ENCODE measurements around the gene ZDHHC5.

Gene ZDHHC5

DNA sequence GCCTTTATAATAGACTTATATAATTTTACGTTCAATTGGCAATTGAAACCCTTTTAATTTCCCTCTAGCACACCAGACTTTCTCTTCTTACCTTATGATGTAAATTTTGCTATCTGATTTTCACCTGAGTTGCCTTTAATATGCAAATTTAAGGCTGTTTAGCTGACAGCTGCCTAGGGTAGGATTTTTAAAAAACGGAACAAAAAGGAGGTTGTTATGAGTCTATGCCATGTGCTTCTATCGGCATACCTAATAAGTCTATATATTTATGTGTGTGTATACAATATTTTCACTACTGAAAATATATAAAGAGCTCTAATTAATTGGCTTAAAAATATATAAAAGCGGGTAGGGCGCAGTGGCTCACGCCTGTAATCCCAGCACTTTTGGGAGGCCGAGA is 61.6 kb downstream of the ZDHHC5 start:
- Histone ChIP-seq H2AFZ (ENCODE audit: low read length, unreplicated experiment) (no peak overlapping the region), H3K27me3 (ENCODE audit: insufficient read depth, low read length) (no peaks in the 10 kb centered on the region), H3K36me3 (ENCODE audit: insufficient read depth, low read length) (no peaks in the 10 kb centered on the region), H3K27ac (ENCODE audit: low read depth, low read length) (no peak overlapping the region), H3K4me3 (ENCODE audit: low read depth, low read length) (no peak overlapping the region), H3K79me2 (ENCODE audit: control insufficient read depth, insufficient read depth, low read length, unreplicated experiment) (peaks cover 49% of the 10 kb centered on the region), H3K4me1 (ENCODE audit: control insufficient read depth, insufficient read depth, low read length, unreplicated experiment) (no peaks in the 10 kb centered on the region)

DNA sequence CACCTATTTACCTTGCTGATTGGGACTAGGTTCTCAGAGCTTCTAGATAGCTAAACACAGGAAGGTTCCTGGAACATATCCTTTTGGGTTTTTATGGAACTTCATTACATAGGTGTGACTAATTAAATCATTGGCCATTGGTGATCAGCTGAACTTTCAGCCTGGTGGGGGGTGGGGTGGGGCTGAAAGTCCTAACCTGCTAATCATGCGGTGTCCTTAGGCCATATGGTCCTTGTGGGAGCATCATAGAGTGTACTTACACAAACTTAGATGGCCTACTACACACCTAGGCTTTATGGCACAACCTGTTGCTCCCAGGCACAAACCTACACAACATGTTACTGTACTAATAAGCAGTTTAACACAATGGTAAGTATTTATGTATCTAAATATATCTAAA is 64.7 kb downstream of the ZDHHC5 start:
- H2AFZ ChIP-seq (ENCODE audit: low read length, unreplicated experiment) = no peak overlapping the region
- H3K36me3 ChIP-seq (ENCODE audit: insufficient read depth, low read length) = no peaks in the 10 kb centered on the region
- no peak overlapping the region for H3K27ac ChIP-seq (ENCODE audit: low read depth, low read length)
- H3K4me1 ChIP-seq (ENCODE audit: control insufficient read depth, insufficient read depth, low read length, unreplicated experiment) = no peaks in the 10 kb centered on the region
- no peak overlapping the region for H3K4me3 ChIP-seq (ENCODE audit: low read depth, low read length)
- no peaks in the 10 kb centered on the region for H3K27me3 ChIP-seq (ENCODE audit: insufficient read depth, low read length)
- H3K79me2 ChIP-seq (ENCODE audit: control insufficient read depth, insufficient read depth, low read length, unreplicated experiment) = peaks cover 41% of the 10 kb centered on the region

DNA sequence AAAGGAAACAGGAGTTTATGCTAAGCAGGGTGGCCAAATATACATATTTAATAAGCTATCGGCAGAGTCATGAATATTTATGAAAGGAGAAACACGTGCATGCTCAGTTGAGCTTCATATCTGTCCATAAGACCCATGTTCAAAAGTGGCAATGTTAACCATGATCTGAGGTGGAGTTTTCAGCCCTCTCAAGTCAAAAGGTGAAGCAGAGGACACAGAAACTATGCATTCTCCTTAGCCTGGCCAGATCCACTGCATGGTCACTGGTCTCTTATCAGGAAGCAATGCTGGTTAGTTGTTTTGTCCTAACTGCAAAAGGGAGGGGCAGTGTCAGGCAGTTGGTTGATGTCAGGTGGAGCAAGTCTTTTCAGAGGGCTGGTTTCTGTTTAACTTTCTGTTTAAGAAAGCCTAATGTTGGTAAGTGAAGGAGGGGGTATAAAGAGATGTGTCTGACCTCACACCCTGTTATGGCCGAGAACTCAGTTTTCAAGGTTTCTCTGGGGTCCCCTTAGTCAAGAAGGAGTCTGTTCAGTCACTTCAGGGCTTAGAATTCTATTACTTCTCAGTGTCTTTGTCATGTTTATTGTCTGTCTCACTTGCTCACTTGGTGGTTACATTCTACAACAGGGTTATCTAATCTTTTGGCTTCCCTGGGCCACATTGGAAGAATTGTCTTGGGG is 67.8 kb downstream of the ZDHHC5 start:
- Histone ChIP-seq H3K36me3 (ENCODE audit: insufficient read depth, low read length) (no peaks in the 10 kb centered on the region), H3K79me2 (ENCODE audit: control insufficient read depth, insufficient read depth, low read length, unreplicated experiment) (peaks cover 26% of the 10 kb centered on the region)

DNA sequence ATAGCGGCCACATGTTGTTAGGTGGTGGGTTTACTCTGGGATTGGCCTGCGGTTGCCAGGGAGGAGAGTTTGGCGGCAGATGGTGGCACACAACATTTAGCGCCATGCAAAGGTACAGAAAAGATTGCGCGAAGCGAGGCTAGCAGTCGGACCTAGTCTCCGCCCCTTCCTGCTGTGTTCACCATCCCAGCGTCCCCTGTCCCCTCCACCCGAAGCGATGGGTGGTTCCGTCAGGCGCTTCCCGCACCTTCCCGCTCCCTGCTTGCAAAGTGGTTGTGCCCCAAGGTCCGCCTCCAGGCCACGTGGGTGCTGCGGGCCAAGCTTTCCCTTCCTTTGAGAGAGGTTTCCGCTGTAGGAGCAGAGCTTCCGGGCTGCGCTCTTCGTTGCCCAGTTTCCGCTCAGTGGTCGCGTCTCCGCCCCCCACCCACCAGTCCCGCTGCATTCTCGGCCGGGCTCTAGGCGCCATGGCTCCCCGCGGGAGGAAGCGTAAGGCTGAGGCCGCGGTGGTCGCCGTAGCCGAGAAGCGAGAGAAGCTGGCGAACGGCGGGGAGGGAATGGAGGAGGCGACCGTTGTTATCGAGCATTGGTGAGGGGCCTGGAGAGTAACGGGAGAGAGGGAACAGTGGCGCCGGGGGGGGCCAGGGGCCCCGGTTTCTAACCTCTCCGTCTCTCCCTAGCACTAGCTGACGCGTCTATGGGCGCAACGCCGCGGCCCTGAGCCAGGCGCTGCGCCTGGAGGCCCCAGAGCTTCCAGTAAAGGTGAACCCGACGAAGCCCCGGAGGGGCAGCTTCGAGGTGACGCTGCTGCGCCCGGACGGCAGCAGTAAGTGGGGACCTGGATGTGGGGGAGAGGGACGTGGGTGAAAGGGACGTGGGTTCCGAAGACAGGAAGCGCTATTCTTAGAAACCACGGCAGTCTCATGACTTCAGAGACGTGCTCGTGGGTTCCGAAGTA is 73.5 kb downstream of the ZDHHC5 start, which contains the start of gene SELENOH:
SELENOH (plus strand) TSS at position 360 of the 955 bp plus-strand sequence; CDS start at position 465, 105 bp downstream.
- H3K4me1 ChIP-seq (ENCODE audit: control insufficient read depth, insufficient read depth, low read length, unreplicated experiment) = peaks cover 13% of the 10 kb centered on the region
- H2AFZ ChIP-seq (ENCODE audit: low read length, unreplicated experiment) = peak within 1 kb of the TSS; percentile 95
- H3K27me3 ChIP-seq (ENCODE audit: insufficient read depth, low read length) = no peaks in the 10 kb centered on the region
- H3K4me3 ChIP-seq (ENCODE audit: low read depth, low read length) = peak within 1 kb of the TSS; percentile 95
- H3K79me2 ChIP-seq (ENCODE audit: control insufficient read depth, insufficient read depth, low read length, unreplicated experiment) = peaks cover 14% of the 10 kb centered on the region
- peak within 1 kb of the TSS; percentile 72 for H3K27ac ChIP-seq (ENCODE audit: low read depth, low read length)
- peaks cover 10% of the 10 kb centered on the region; the same call in 1 of the 2 replicates for H3K36me3 ChIP-seq (ENCODE audit: insufficient read depth, low read length)

More for the DNA sequence above, 67.8 kb downstream of the ZDHHC5 start:
- Histone ChIP-seq H2AFZ (ENCODE audit: low read length, unreplicated experiment) (no peak overlapping the region), H3K4me1 (ENCODE audit: control insufficient read depth, insufficient read depth, low read length, unreplicated experiment) (peaks cover 4% of the 10 kb centered on the region), H3K27ac (ENCODE audit: low read depth, low read length) (no peak overlapping the region), H3K4me3 (ENCODE audit: low read depth, low read length) (no peak overlapping the region), H3K27me3 (ENCODE audit: insufficient read depth, low read length) (no peaks in the 10 kb centered on the region)

DNA sequence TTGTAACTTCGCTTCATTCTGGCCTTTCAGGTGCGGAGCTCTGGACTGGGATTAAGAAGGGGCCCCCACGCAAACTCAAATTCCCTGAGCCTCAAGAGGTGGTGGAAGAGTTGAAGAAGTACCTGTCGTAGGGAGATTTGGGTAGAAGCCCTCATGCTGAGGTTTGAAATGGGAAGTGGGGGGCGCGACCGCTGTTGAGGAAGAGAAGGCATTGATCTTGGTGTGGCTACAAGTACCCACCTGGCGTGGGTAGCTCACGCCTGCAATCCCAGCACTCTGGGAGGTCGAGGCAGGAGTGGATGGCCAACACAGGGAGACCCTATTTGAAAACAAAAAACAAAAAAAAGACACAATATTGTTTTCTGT is 74.2 kb downstream of the ZDHHC5 start:
- Histone ChIP-seq H3K27me3 (ENCODE audit: insufficient read depth, low read length) (no peaks in the 10 kb centered on the region), H3K4me3 (ENCODE audit: low read depth, low read length) (peak overlapping the region; percentile 95), H3K36me3 (ENCODE audit: insufficient read depth, low read length) (peaks cover 10% of the 10 kb centered on the region; the same call in 1 of the 2 replicates), H3K79me2 (ENCODE audit: control insufficient read depth, insufficient read depth, low read length, unreplicated experiment) (peaks cover 14% of the 10 kb centered on the region), H3K4me1 (ENCODE audit: control insufficient read depth, insufficient read depth, low read length, unreplicated experiment) (peaks cover 13% of the 10 kb centered on the region), H2AFZ (ENCODE audit: low read length, unreplicated experiment) (no peak overlapping the region), H3K27ac (ENCODE audit: low read depth, low read length) (peak overlapping the region; percentile 72)

DNA sequence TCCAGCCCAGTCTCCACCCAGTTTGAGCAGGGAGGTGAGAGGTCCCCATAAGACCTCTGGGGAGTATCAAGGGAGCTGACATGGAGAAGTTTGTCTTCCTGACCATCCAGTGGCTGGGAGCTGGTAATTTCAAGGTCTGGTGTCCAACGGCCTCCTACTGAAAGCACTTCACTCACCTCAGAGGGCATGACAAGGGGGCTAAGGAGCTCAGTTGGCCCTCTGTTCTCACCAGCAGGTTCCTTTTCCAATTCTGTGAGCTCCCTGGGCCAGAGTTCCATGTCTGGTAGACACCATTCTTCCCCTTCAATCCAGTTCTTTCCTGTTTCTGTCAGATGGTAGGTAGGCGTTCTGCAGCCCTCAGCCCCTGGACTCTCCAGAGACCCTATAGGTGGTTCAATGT is 76.4 kb downstream of the ZDHHC5 start:
- Histone ChIP-seq H3K27me3 (ENCODE audit: insufficient read depth, low read length) (no peaks in the 10 kb centered on the region), H2AFZ (ENCODE audit: low read length, unreplicated experiment) (no peak overlapping the region), H3K4me3 (ENCODE audit: low read depth, low read length) (no peak overlapping the region), H3K4me1 (ENCODE audit: control insufficient read depth, insufficient read depth, low read length, unreplicated experiment) (peaks cover 13% of the 10 kb centered on the region), H3K36me3 (ENCODE audit: insufficient read depth, low read length) (peaks cover 10% of the 10 kb centered on the region; the same call in 1 of the 2 replicates), H3K27ac (ENCODE audit: low read depth, low read length) (no peak overlapping the region), H3K79me2 (ENCODE audit: control insufficient read depth, insufficient read depth, low read length, unreplicated experiment) (peaks cover 14% of the 10 kb centered on the region)

DNA sequence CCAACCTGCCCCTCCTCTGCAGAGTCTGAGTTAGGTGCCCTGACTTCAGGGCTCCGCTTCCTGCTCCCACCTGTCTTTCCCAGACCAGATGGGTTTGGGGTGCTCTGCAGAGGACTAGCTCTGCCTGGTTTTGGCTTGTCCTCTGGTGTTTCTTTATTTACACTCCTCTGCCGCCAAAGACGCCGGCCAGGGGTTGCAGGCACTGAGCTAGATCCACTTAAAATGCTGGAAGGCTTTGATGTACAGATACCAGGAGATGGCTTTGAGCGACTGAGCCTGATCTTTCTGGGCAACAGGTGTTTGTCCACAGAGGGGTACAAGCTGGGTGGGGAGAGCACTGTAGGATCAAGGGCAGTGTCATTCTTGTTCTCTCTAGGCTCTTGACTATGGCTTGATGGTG is 77.3 kb downstream of the ZDHHC5 start:
- peaks cover 13% of the 10 kb centered on the region for H3K4me1 ChIP-seq (ENCODE audit: control insufficient read depth, insufficient read depth, low read length, unreplicated experiment)
- no peak overlapping the region for H2AFZ ChIP-seq (ENCODE audit: low read length, unreplicated experiment)
- peaks cover 10% of the 10 kb centered on the region; the same call in 1 of the 2 replicates for H3K36me3 ChIP-seq (ENCODE audit: insufficient read depth, low read length)
- no peaks in the 10 kb centered on the region for H3K27me3 ChIP-seq (ENCODE audit: insufficient read depth, low read length)
- no peak overlapping the region for H3K4me3 ChIP-seq (ENCODE audit: low read depth, low read length)
- no peak overlapping the region for H3K27ac ChIP-seq (ENCODE audit: low read depth, low read length)
- H3K79me2 ChIP-seq (ENCODE audit: control insufficient read depth, insufficient read depth, low read length, unreplicated experiment) = peaks cover 14% of the 10 kb centered on the region

DNA sequence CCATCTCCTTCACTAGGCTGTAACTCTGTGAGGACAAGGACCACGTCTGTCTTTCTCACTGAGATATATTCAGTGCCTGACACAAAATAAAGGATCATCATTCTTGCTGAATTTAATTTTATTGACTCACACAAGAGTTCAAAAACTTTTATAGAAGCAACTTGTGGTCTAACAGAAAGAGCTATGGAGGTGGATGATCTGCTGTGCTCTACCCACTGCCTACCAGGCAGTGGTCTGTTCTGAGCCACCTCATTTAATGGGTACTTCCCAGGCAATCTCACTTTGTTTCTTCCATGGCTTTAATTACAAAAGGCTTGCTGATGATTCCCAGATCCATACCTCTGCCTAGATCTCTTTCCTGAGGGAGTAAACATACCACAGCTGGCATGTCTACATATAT is 79.0 kb downstream of the ZDHHC5 start:
- H3K27me3 ChIP-seq (ENCODE audit: insufficient read depth, low read length) = no peaks in the 10 kb centered on the region
- no peak overlapping the region for H2AFZ ChIP-seq (ENCODE audit: low read length, unreplicated experiment)
- H3K27ac ChIP-seq (ENCODE audit: low read depth, low read length) = no peak overlapping the region
- peaks cover 6% of the 10 kb centered on the region for H3K4me1 ChIP-seq (ENCODE audit: control insufficient read depth, insufficient read depth, low read length, unreplicated experiment)
- H3K36me3 ChIP-seq (ENCODE audit: insufficient read depth, low read length) = peaks cover 10% of the 10 kb centered on the region; the same call in 1 of the 2 replicates
- no peak overlapping the region for H3K4me3 ChIP-seq (ENCODE audit: low read depth, low read length)
- peaks cover 10% of the 10 kb centered on the region for H3K79me2 ChIP-seq (ENCODE audit: control insufficient read depth, insufficient read depth, low read length, unreplicated experiment)

Measured in ACC112 (cell line).